PC-9 (cell line): ENCODE results near the gene FARSA.

Experiments used
- EZH2 ChIP-seq: fragments of 200-600 bp; sonication (generic); IDR thresholded peaks from 2 replicates; pipeline ENCODE4 v1.8.0; 2017; ENCODE audit warnings: antibody characterized with exemption, low read depth
- TF ChIP-seq, protein P1 (sequence below): fragments of 200-600 bp; sonication (generic); conservative IDR thresholded peaks from 2 replicates; pipeline ENCODE4 v1.6.1; 2017; ENCODE audit warnings: mixed run types, antibody characterized with exemption, mild to moderate bottlenecking, moderate library complexity

DNA sequence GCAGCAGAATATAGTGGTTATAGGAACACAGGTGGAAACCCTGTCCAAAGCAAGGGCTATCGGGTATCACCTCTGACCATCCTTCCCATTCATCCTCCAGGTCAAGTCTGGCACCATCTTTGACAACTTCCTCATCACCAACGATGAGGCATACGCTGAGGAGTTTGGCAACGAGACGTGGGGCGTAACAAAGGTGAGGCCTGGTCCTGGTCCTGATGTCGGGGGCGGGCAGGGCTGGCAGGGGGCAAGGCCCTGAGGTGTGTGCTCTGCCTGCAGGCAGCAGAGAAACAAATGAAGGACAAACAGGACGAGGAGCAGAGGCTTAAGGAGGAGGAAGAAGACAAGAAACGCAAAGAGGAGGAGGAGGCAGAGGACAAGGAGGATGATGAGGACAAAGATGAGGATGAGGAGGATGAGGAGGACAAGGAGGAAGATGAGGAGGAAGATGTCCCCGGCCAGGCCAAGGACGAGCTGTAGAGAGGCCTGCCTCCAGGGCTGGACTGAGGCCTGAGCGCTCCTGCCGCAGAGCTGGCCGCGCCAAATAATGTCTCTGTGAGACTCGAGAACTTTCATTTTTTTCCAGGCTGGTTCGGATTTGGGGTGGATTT lies 10.0 kb upstream of the FARSA start:
- TF ChIP-seq, protein P1, sequence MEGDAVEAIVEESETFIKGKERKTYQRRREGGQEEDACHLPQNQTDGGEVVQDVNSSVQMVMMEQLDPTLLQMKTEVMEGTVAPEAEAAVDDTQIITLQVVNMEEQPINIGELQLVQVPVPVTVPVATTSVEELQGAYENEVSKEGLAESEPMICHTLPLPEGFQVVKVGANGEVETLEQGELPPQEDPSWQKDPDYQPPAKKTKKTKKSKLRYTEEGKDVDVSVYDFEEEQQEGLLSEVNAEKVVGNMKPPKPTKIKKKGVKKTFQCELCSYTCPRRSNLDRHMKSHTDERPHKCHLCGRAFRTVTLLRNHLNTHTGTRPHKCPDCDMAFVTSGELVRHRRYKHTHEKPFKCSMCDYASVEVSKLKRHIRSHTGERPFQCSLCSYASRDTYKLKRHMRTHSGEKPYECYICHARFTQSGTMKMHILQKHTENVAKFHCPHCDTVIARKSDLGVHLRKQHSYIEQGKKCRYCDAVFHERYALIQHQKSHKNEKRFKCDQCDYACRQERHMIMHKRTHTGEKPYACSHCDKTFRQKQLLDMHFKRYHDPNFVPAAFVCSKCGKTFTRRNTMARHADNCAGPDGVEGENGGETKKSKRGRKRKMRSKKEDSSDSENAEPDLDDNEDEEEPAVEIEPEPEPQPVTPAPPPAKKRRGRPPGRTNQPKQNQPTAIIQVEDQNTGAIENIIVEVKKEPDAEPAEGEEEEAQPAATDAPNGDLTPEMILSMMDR = no peak
- TF ChIP-seq EZH2 = no peak
